ENCODE results near the gene MB21D2.

- no peak for TF ChIP-seq POLR2AphosphoS5 (IDR thresholded peaks at IDR 0.05; ENCODE audit: low read depth, low read length)
- no peak for TF ChIP-seq REST (IDR thresholded peaks at IDR 0.05; ENCODE audit: insufficient read depth in 1 of 2, low read depth in 2 of 2, low read length in 2 of 2)
- no peak for TF ChIP-seq SIN3A (IDR thresholded peaks at IDR 0.05; ENCODE audit: borderline replicate concordance, insufficient read depth, low read length)
- no peak for TF ChIP-seq TAF1 (IDR thresholded peaks at IDR 0.05; ENCODE audit: borderline replicate concordance, insufficient read depth, low read length)
Measured at GRCh38 chr3:192943393-192943792, 25.7 kb upstream of the MB21D2 start.
